Measurements from ENCODE around the gene FNDC5.
"Not testable (repeated sequence)": the region's sequence is repeated elsewhere in the genome, so short reads cannot be mapped to it uniquely, and the experiment has no call there.

Gene FNDC5

GRCh38 chr1:32870615-32871363, at the start of gene FNDC5:
Gene FNDC5 (minus strand): TSS chr1:32870912.
- DNase-seq (ENCODE audit: low read depth), result no peak

- no peak for DNase-seq (ENCODE audit: low read depth)
These were observed 49.4 kb upstream of the FNDC5 start for GRCh38 chr1:32919811-32920733.

- no peak for DNase-seq (ENCODE audit: low read depth)
These were observed 47.5 kb upstream of the FNDC5 start for GRCh38 chr1:32918179-32918578.

- no peak for DNase-seq (ENCODE audit: low read depth)
These were observed 46.8 kb upstream of the FNDC5 start for GRCh38 chr1:32917521-32917920.

GRCh38 chr1:32915766-32916706, 45.3 kb upstream of the FNDC5 start:
- no peak for DNase-seq (ENCODE audit: low read depth)

GRCh38 chr1:32910319-32910718, 39.6 kb upstream of the FNDC5 start:
- no peak for DNase-seq (ENCODE audit: low read depth)

GRCh38 chr1:32907435-32907834, 36.7 kb upstream of the FNDC5 start:
- no peak for DNase-seq (ENCODE audit: low read depth)

GRCh38 chr1:32906654-32907053, 35.9 kb upstream of the FNDC5 start:
- no peak for DNase-seq (ENCODE audit: low read depth)

GRCh38 chr1:32905588-32905987, 34.9 kb upstream of the FNDC5 start:
- DNase-seq (ENCODE audit: low read depth), result not testable (repeated sequence)

GRCh38 chr1:32904797-32905196, 34.1 kb upstream of the FNDC5 start:
- no peak for DNase-seq (ENCODE audit: low read depth)

- DNase-seq (ENCODE audit: low read depth), result no peak
These were observed 33.5 kb upstream of the FNDC5 start for GRCh38 chr1:32903991-32904785.

GRCh38 chr1:32902535-32902920, 31.8 kb upstream of the FNDC5 start:
- no peak for DNase-seq (ENCODE audit: low read depth)

GRCh38 chr1:32901823-32902534, 31.3 kb upstream of the FNDC5 start:
- DNase-seq (ENCODE audit: low read depth), result no peak

- DNase-seq (ENCODE audit: low read depth), result no peak
These were observed 30.5 kb upstream of the FNDC5 start, which contains the start of gene TMEM54 for GRCh38 chr1:32900956-32901822. Gene TMEM54 (minus strand): TSS chr1:32901389. CDS start chr1:32901238, 151 bp downstream.

GRCh38 chr1:32900371-32900955, 29.8 kb upstream of the FNDC5 start:
- DNase-seq (ENCODE audit: low read depth), result no peak

GRCh38 chr1:32899586-32900296, 29.0 kb upstream of the FNDC5 start:
- DNase-seq (ENCODE audit: low read depth), result no peak

GRCh38 chr1:32898958-32899357, 28.2 kb upstream of the FNDC5 start:
- no peak for DNase-seq (ENCODE audit: low read depth)

GRCh38 chr1:32898056-32898455, 27.3 kb upstream of the FNDC5 start:
- no peak for DNase-seq (ENCODE audit: low read depth)
